Measurements from ENCODE around the gene JSRP1.
"Not testable (repeated sequence)": the region's sequence is repeated elsewhere in the genome, so short reads cannot be mapped to it uniquely, and the experiment has no call there.

Gene JSRP1

GRCh38 chr19:2282062-2282861 is 26.0 kb upstream of the JSRP1 start, which contains the start of gene PEAK3:
PEAK3 (minus strand) TSS chr19:2282175; CDS start chr19:2280931, 1,244 bp downstream.
- peak; percentile 75 for DNase-seq (ENCODE audit: low spot score)

DNA sequence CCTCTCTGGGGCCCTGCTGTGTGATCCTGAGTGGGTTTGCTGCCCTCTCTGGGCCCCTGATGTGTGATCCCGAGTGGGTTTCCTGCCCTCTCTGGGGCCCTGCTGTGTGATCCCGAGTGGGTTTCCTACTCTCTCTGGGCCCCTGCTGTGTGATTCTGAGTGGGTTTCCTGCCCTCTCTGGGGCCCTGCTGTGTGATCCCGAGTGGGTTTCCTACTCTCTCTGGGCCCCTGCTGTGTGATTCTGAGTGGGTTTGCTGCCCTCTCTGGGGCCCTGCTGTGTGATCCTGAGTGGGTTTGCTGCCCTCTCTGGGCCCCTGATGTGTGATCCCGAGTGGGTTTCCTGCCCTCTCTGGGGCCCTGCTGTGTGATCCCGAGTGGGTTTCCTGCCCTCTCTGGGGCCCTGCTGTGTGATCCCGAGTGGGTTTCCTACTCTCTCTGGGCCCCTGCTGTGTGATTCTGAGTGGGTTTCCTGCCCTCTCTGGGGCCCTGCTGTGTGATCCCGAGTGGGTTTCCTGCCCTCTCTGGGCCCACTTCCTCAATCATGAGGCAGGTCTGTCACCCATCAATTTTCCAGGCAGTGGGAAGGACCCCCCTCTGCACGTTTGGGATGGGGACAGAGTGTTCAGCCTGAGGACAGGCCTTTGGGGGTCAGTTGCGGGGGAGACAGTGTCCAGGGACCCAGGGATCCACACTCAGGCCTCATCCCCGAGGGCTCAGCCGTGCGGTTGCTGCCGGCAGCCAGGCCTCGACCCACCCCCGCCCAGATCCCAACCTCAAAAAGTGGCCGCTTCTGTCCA is 25.2 kb upstream of the JSRP1 start:
- not testable (repeated sequence) for DNase-seq (ENCODE audit: low spot score)

DNA sequence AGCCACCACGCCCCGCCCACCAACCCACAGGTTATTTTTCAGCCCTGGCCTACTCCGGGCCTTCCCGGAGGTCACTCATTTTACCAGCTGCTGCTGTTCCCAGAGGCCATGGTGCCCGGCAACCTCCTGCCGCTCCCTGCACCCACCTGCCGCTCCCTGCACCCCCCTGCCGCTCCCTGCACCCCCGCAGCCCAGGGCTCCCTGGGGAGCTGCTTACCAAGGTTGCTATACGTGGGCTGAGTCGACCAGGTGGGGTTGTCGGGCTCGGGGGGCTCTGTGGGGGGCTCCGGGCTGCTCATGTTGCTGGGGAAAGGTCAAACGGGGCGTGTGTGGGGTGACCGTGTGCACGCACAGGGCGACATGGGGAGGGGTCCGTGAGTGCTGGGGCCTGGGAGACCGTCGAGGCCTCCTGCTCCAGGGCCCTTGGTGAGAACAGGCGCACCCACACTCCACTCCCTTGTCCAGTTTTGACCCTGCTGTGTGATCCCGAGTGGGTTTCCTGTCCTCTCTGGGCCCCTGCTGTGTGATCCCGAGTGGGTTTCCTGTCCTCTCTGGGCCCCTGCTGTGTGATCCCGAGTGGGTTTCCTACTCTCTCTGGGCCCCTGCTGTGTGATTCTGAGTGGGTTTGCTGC is 24.5 kb upstream of the JSRP1 start:
- DNase-seq (ENCODE audit: low spot score) = no peak

- no peak for DNase-seq (ENCODE audit: low spot score)
These were observed 22.4 kb upstream of the JSRP1 start for GRCh38 chr19:2278459-2279158.

DNA sequence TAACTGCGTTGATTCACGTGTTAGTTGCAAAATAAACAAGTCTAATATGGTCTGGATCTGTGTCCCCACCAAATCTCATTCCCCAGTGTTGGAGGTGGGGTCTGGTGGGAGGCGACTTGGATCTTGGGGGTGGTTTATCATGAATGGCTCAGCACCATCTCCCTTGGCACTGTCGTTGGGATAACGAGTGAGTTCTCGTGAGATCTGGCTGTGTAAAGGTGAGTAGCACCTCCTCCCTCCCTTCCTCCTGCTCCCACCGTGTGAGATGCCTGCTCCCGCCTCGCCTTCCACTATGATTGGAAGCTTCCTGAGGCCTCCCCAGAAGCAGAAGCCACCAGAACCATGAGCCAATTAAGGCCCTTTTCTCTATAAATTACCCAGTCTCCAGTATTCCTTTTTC is 20.9 kb upstream of the JSRP1 start:
- DNase-seq (ENCODE audit: low spot score) = no peak

GRCh38 chr19:2276429-2276986 is 20.3 kb upstream of the JSRP1 start:
- no peak for DNase-seq (ENCODE audit: low spot score)

- no peak for DNase-seq (ENCODE audit: low spot score)
These were observed 19.6 kb upstream of the JSRP1 start for GRCh38 chr19:2275588-2276428.

- peak; percentile 83 for DNase-seq (ENCODE audit: low spot score)
These were observed 18.8 kb upstream of the JSRP1 start for GRCh38 chr19:2274931-2275535.

DNA sequence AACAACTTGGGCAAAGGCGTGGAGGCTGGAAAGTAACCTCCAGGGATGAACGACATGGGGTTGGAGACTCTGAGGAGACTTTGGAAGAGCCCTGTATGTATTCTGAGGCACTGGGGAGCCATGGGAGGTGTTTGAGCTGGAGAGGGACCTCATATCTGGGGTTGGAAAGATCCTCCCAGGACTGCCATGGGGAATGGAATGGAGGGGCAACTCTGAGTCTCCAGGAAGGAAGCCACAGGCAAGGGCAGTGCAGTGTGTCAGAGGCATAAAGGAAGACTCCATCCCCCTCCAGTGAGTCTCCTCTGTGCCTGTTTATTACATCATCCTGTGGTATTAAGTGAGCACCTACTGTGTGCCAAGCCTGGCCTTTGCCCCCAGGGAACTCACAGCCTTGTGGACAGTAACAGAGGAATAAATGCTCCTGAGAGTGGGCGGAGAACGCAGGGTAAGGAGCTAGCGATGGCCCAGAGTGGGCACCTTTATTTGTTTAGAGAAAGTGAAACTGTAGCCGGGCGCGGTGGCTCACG is 18.0 kb upstream of the JSRP1 start:
- no peak for DNase-seq (ENCODE audit: low spot score)

GRCh38 chr19:2273356-2274184 is 17.4 kb upstream of the JSRP1 start:
- DNase-seq (ENCODE audit: low spot score) = no peak

GRCh38 chr19:2271234-2272103 is 15.3 kb upstream of the JSRP1 start:
- no peak for DNase-seq (ENCODE audit: low spot score)

- peak; percentile 76 for DNase-seq (ENCODE audit: low spot score)
These were observed 14.4 kb upstream of the JSRP1 start for GRCh38 chr19:2270423-2271233.

GRCh38 chr19:2270157-2270422 is 13.9 kb upstream of the JSRP1 start:
- no peak for DNase-seq (ENCODE audit: low spot score)

GRCh38 chr19:2269244-2270156 is 13.3 kb upstream of the JSRP1 start:
- DNase-seq (ENCODE audit: low spot score) = peak; percentile 96

DNA sequence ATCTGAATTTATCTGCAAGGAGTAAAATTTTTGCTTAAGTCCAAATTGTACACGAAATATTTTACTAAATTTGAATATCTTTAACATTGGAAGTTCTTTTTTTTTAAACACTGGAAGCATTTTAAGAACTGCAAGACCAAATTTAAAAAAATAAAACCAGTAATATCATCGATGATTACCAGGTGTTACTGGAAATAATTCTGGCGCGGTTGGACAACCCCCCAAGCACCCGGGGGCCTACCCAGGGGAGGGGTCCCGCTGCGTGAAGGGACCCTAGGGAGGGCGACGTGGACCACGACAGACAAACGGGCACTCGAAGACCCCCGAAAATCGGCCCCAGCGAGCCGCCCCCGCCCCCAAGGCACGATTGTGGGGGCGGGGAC is 12.6 kb upstream of the JSRP1 start:
- no peak for DNase-seq (ENCODE audit: low spot score)

GRCh38 chr19:2268480-2268830 is 12.2 kb upstream of the JSRP1 start:
- DNase-seq (ENCODE audit: low spot score) = no peak
